GM21528 (cell line): Measurements from ENCODE around the gene HMG20B.
"Not testable (repeated sequence)": the region's sequence is repeated elsewhere in the genome, so short reads cannot be mapped to it uniquely, and the experiment has no call there.

Experiments used
- ATAC-seq: cut with Tn5 transposase; IDR thresholded peaks from one replicate; pipeline ENCODE4 v1.9.1; 2021; ENCODE audit warnings: mild to moderate bottlenecking, moderate library complexity; ENCODE audit not compliant: unreplicated experiment, low FRiP score

Gene HMG20B

GRCh38 chr19:3554254-3555083, 18.3 kb upstream of the HMG20B start:
- no peak for ATAC-seq

DNA sequence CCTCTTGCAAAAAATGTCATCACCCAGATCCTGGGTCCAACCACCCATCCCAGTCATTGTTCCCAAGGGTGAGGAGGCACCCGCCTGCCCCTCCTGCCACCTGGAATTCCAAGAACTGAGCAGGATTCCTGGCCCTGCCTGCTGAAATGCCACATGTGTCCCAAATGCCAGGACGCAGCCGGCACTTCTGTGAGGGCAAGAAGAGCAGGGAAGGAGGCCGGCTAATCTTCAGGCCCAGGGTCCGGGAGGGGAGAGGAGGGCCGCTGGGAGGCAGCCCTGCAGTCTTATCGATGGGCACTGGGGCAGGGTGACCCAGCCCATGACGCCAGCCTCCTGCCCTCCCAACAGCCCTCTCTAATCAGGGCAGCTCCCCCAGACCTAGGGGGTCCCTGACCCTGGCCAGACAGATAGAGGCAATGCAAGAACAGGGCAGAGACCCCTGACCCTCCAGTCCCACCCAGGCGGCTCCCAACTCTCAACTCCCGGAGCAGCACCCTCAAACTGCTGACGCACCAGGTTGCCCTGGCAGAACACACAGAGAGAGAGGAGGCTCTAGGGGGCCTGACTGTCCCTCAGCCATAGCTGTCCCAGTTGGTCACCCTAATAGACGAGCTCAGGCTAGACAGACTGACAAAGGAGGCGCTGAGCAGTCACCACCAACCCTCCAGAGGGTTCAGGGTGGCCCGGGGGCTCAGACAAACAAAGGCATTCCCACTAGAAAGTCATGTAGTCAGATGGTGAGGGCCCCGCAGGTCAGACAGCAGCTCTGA, 16.9 kb upstream of the HMG20B start:
- no peak for ATAC-seq

DNA sequence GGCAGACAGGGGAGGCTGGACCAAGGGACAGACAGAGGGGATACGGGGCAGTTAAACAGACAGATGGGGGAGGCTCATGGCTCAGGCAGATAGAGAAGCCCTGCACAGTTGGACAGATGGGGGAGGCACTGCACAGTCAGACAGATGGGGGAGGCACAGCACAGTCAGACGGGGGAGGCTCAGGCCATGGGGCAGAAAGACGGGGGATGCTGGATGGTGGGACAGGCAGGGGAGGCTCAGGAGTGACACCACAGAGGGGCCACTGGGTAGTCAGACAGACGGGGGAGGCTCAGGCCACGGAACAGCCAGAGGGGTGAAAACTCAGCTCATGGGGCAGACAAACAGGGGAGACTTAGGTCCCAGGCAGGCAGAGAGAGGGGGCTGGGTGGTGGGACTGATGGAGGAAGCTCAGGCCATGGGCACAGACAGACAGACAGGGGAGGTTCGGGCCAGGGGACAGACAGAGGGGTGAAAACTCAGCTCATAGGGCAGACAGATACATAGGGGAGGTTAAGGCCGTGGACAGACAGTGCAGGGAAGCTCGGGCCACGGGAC, 16.2 kb upstream of the HMG20B start:
- ATAC-seq = no peak

DNA sequence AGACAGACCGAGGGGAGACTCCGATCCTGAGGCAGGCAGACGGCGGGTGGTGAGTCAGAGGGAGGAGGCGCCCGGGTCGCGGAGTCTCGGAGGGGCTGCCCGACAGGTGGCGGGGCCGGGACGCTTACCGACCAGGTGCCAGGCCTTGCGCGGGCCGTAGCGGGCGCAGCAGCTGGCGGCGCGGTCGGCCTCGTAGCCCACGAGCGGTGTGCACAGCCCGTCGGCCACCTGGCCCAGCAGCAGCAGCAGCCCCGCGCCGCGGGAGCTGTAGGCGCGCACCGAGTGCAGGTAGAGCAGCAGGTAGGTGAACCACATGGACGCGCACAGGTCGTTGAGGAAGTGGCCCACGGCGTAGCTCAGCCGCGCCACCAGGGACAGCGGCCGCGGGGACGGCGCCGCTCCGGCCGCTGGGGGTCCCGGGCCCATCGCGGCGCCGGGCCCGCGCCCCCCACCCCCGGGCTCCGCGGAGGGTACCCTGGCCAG, 15.7 kb upstream of the HMG20B start:
- peak; percentile 22 for ATAC-seq

DNA sequence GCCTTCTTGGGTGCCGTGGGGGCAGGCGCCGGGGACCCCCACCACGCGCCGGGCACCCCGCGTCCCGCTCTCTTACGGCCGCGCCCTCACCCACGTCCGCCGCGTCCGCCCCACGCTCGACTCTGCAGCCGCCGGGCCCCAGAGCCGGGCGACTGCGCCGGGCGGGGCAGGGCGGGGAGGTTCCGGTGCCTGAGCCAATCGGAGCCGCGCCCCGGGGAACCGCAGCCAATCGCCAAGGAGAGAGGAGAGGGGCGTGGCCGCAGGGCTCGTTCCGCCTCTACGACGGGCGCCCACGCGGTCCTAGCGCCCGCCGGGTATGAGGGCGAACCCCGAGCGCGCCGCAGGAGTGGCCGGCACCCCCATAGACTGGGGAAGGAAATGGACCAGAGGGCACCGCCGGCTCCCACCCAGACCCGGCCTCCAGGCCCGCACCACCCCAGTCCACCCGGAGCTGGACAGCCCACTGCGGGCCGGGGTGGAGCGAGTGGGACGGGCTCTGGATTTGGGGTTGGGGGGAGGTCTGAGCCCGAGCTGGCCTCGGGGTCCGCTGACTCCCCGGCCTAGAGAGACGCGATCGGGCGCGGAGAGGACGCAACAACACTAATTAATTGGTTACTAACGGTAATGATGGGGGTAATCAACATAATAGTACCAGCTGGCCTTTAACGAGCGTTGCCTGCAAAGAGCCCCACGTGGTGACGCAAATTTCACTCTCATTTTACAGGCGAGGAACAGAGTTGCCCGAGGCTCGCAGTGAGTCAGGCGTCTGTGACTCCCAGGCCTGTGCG, 15.1 kb upstream of the HMG20B start, which contains the start of gene MFSD12:
Gene MFSD12 (minus strand): TSS at position 126 of the 788 bp plus-strand sequence. CDS start 183 bp downstream, outside the sequence.
- ATAC-seq = peak; percentile 80

DNA sequence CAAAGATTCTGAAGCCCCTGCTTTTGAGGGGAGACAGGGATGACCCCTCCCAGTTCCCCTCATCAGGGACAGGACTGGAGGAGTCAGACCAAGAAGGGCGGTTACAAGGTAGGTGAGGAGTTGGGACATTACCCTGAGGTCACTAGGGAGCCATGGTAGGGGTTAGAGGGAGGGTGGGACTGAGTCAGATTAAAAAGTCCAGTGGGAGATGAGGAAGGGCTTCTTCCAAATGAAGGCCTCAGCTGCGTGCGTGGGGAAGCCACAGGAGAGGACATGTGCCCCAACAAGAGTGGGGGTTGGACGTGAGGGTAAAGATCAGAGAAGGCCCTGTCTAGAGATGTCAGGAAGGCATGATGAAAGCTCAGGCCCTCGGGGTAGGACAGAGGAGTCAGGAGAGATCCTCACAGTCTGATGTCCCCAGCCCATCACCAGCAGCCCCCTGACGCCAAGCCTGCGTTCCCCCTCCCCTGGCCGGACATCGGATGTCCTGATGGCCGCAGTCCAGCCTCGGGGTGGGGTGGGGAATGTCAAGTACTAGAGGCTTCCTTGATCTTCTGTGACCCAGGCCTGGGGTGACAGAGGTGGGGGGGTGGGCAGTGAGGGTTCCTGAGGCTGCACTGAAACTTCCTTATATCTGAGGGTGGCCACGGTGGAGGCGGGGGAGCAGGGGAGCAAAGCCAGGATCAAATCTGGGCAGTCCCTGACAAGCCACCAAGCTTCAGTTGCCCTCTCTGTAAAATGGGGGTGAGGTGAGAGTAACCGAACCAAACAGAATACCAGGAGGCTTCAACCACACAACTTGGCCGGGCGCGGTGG, 8.8 kb upstream of the HMG20B start:
- ATAC-seq = no peak

- no peak for ATAC-seq
Observed at GRCh38 chr19:3565139-3565538, 7.6 kb upstream of the HMG20B start.

DNA sequence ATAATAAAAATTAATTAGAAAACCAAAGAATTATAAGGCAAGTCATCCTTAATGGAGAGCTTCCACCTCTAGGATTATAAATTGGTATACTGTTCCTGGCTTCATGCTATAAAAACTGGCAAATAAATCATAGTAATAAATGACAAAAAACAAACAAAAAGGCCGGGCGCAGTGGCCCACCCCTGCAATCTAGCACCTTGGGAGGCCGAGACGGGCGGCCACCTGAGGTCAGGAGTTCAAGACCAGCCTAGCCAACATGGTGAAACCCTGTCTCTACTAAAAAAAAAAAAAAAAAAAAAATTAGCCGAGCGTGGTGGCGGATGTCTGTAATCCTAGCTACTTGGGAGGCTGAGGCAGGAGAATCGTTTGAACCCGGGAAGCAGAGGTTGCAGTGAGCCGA, 2.7 kb upstream of the HMG20B start:
- ATAC-seq = not testable (repeated sequence)

DNA sequence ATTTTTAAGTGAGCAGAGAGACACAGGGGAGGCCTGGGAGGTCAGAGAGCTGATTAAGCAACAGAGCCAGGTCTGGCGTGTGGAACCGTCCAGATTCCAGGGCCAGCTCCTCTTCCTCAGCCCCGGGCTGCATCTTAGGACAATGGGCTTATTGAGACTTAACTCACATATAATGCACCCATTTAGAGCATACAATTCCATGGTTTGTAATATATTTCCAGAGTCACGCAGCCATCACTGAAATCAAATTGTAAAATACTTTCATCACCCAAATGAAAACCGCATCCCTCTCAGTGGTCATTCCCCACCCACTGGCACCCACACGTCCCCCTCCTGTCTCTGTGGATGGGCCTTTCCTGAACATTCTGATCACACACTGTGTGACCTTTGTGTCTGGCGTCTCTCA, 2.1 kb upstream of the HMG20B start:
- ATAC-seq = no peak

GRCh38 chr19:3572132-3572854, 451 bp upstream of the HMG20B start:
- ATAC-seq = peak; percentile 89

DNA sequence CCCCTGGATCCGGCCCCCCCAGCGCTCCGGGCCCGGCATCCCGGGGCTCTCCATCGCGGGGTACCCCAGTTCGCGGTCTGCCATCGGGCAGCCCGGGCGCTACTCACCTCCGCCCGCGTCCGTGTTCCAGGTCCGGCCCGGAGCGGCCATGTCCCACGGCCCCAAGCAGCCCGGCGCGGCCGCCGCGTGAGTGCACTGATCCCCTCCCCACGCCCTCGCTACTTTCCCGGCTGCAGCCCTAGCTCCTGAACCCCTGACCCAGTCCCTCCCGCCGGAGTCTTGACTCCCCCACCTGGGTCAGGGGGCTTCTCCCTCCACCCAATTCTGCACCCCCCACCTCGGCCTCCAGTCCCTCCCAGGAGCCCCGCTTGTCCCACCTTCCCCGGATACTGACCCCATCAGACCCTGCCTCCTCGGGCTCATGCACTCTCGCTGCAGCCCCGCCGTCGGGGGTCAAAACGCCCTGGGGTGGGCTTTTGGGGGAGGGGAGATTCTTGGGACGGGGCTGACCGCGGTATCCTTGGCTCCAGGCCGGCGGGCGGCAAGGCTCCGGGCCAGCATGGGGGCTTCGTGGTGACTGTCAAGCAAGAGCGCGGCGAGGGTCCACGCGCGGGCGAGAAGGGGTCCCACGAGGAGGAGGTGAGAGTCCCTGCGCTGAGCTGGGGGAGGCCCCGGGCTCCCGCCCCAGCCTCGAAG, 566 bp downstream of the HMG20B start:
- ATAC-seq = peak; percentile 17

DNA sequence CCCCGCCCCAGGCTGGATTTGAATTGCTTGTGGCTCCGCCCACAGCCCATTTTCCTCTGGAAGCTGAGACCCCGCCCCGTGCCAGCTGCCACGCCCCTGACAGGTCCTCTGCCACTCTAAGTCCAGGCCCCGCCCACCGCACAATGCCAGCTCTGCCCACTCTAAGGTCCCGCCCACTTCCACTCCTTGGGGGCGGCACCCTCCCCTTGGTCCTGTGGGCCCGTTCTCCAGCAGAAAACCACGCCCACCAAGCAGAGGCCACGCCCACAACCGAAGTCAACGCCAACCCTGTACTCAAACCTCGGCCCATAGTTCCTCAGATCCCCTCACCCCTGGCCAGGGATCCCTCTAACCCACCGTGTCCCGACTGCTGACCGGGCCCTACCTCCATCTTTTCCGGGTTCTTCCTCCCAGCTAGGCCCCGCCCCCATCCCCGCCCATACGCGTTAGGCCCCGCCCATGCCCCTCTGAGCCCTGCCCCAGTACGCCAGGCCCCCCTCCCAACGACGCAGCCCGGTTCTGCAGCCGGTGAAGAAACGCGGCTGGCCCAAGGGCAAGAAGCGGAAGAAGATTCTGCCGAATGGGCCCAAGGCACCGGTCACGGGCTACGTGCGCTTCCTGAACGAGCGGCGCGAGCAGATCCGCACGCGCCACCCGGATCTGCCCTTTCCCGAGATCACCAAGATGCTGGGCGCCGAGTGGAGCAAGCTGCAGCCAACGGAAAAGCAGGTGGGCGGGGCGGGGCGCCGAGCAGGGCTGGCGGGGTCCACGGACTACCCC, 1.3 kb downstream of the HMG20B start:
- ATAC-seq = no peak

DNA sequence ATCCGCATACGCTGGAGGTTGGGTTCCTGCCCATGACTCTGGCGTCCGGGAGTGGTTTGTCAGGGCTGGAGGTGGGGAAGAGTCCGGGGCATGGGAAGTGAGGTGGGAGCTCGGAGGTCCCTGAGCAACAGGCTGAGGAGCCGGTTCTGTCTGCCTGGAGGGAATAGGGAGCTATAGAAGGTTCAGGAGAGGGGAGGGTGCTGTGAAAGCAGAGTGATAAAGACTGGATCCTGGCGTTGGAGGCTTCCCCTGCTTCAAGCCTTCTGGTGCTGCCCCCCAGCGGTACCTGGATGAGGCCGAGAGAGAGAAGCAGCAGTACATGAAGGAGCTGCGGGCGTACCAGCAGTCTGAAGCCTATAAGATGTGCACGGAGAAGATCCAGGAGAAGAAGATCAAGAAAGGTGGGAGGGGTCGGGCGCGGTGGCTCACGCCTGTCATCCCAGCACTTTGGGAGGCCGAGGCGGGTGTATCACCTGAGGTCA, 2.6 kb downstream of the HMG20B start:
- no peak for ATAC-seq

DNA sequence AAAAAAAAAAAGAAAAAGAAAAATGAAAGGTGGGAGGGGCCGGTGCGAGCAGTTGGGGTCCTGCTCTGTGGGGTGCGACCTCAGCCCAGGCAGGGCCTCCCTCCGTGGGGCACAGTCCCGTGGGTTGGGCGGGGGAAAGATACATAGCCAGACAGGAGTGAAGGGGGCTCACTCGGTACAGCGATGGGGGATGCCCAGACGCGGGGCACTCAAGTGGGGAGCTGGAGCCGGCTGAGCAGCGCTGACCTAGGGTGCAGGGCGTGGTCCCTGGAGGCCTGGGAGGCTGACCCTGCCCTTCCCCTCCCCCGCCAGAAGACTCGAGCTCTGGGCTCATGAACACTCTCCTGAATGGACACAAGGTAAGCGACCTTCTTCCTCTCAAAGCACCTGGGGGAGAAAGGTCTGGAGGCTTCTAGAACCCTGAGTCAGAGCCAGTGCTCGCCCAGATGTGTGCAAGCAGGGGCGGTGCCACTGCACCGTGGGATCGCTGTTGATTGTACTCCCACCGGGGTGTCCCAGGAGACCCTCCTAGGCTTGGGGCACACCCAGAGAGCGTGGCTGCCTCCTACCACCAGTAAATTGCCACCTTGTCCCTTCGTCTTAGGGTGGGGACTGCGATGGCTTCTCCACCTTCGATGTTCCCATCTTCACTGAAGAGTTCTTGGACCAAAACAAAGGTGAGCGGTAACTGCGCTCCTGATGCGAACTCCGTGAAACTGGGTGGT, 3.4 kb downstream of the HMG20B start:
- no peak for ATAC-seq

GRCh38 chr19:3576696-3577443, 4.1 kb downstream of the HMG20B start:
- ATAC-seq = no peak

- ATAC-seq = no peak
Observed at GRCh38 chr19:3577723-3578344, 5.1 kb downstream of the HMG20B start.
